IPS-NIHi7 (cell line): ENCODE measurements around the gene UQCRFS1.

Experiments
- DNase-seq: peaks from one replicate; pipeline ENCODE4 v3.0.0; 2012; ENCODE audit warnings: mixed read lengths; ENCODE audit errors: extremely low spot score

The UQCRFS1 gene

DNA sequence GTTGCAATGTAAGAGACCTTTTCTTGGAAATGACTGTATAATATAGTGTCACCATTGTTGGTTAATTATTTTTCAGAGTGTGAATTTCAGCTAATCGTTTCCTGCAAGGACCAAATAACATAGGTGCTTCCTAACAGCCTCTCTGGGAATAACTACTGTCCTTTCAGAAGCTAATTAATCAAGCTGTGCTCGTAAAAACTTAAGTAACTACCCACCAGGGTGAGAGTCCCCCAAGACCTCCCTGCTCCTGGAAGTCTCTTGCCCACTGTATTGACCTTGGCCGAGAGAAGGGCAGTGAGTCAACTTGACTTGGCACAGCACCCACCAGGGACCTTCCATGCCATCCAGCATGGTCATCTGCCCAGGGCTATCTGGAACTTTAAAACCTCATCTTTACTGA is 50.3 kb downstream of the UQCRFS1 start:
- DNase-seq: peak; percentile 30

DNA sequence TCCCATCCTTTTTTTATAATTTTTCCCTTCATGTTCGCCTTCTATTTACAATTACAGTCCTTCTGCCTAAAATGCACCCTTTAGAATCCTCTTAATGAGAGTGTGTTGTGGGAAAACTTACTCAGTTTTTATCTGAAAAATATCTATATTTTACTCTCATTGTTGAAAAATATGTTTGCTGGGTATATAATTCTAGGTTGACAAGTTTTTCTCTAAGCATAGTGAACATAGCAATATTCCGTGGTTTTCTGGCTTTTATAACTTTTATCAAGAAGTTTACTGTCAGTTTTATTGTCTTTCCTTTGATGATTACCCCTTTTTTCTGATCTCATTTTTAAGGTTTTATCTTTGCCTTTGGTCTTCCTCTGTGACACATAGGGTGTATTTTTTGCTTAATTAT is 57.3 kb downstream of the UQCRFS1 start:
- no peak for DNase-seq
